SU-DHL-6 (cell line): ENCODE results near the gene PAQR6.

Source experiments
- H2AFZ ChIP-seq: fragments of 200-600 bp; sonication (generic); 2 replicates; pipeline ENCODE4 v1.6.1; 2014; ENCODE audit warnings: low read depth, mild to moderate bottlenecking, moderate library complexity, mixed read lengths, antibody characterized with exemption, low read length; ENCODE audit not compliant: severe bottlenecking
- H3F3A ChIP-seq: fragments of 200-600 bp; shearing (Covaris generic); 2 replicates; pipeline ENCODE4 v1.6.0; 2016; ENCODE audit warnings: antibody characterized with exemption, mild to moderate bottlenecking; ENCODE audit not compliant: insufficient read depth
- H3K27ac ChIP-seq: fragments of 200-600 bp; sonication (generic); 2 replicates; pipeline ENCODE4 v1.5.1; 2016; ENCODE audit warnings: low read depth, mild to moderate bottlenecking, low read length, moderate library complexity, mixed read lengths
- H3K27me3 ChIP-seq: fragments of 200-600 bp; sonication (generic), shearing (Covaris generic); 2 replicates; pipeline ENCODE4 v1.6.0; 2014; ENCODE audit warnings: mild to moderate bottlenecking, low read length
- H3K36me3 ChIP-seq: fragments of 200-600 bp; sonication (generic); 2 replicates; pipeline ENCODE4 v1.6.1; 2014; ENCODE audit warnings: mild to moderate bottlenecking, low read length, mixed read lengths
- H3K4me2 ChIP-seq: fragments of 300-600, 200-600 bp; shearing (Covaris generic), sonication (generic); 2 replicates; pipeline ENCODE4 v1.6.0; 2014; ENCODE audit warnings: low read length, low read depth, mild to moderate bottlenecking; ENCODE audit not compliant: poor library complexity, severe bottlenecking
- H3K4me3 ChIP-seq: fragments of 200-600 bp; sonication (generic); 2 replicates; pipeline ENCODE4 v1.5.1; 2014; ENCODE audit warnings: antibody characterized with exemption, low read length, mild to moderate bottlenecking, mixed read lengths; ENCODE audit not compliant: insufficient read depth, poor library complexity, severe bottlenecking
- H3K79me2 ChIP-seq: fragments of 200-600 bp; sonication (generic); 2 replicates; pipeline ENCODE4 v1.6.1; 2014; ENCODE audit warnings: mild to moderate bottlenecking, low read length, moderate library complexity; ENCODE audit not compliant: insufficient read depth
- H3K9ac ChIP-seq: fragments of 200-600 bp; sonication (generic); 2 replicates; pipeline ENCODE4 v1.7.0; 2014; ENCODE audit warnings: mild to moderate bottlenecking, low read length
- H3K9me2 ChIP-seq: fragments of 200-600 bp; sonication (generic); replicated peaks from 2 replicates; pipeline ENCODE4 v1.6.1; 2014; ENCODE audit warnings: low read length; ENCODE audit not compliant: insufficient read depth
- H3K9me3 ChIP-seq: fragments of 200-600 bp; sonication (generic); 2 replicates; pipeline ENCODE4 v1.6.1; 2014; ENCODE audit warnings: low read length, mixed read lengths; ENCODE audit not compliant: insufficient read depth
- H4K20me1 ChIP-seq: fragments of 200-600 bp; sonication (generic); 2 replicates; pipeline ENCODE4 v1.6.1; 2014; ENCODE audit warnings: low read depth, mild to moderate bottlenecking, antibody characterized with exemption, low read length, moderate library complexity, mixed read lengths
- CTCF ChIP-seq: fragments of 200-600 bp; sonication (generic); IDR thresholded peaks from one replicate; pipeline ENCODE4 v1.5.1; 2017; ENCODE audit warnings: antibody characterized with exemption, mild to moderate bottlenecking, low read length, moderate library complexity; ENCODE audit not compliant: insufficient read depth, poor library complexity, severe bottlenecking
- EZH2phosphoT487 ChIP-seq: fragments of 200-600 bp; sonication (generic), shearing (Covaris generic); conservative IDR thresholded peaks from 2 replicates; pipeline ENCODE4 v1.6.1; 2018; ENCODE audit warnings: mild to moderate bottlenecking, antibody characterized with exemption, low read length, moderate library complexity, mixed read lengths

PAQR6 gene

GRCh38 chr1:156258859-156259258 lies 11.0 kb upstream of the PAQR6 start:
- Histone ChIP-seq H3K9ac (no peak overlapping the region), H3K27ac (no peak overlapping the region), H3F3A (no peaks in the 10 kb centered on the region), H3K79me2 (no peaks in the 10 kb centered on the region; the same call in 1 of the 2 replicates), H3K9me3 (no peaks in the 10 kb centered on the region), H3K4me2 (no peak overlapping the region), H2AFZ (no peak overlapping the region), H3K9me2 (no peaks in the 10 kb centered on the region), H3K4me3 (no peak overlapping the region), H4K20me1 (no peaks in the 10 kb centered on the region), H3K36me3 (peaks cover 23% of the 10 kb centered on the region; the same call in 1 of the 2 replicates), H3K27me3 (no peaks in the 10 kb centered on the region)
- TF ChIP-seq CTCF, result no peak
- TF ChIP-seq EZH2phosphoT487, result no peak

GRCh38 chr1:156257711-156258110 lies 9.9 kb upstream of the PAQR6 start:
- TF ChIP-seq CTCF (no peak), EZH2phosphoT487 (no peak)
- Histone ChIP-seq H3K27ac (no peak overlapping the region), H3K9me3 (no peaks in the 10 kb centered on the region), H3K4me3 (no peak overlapping the region), H3K79me2 (no peaks in the 10 kb centered on the region), H3K27me3 (no peaks in the 10 kb centered on the region), H3K36me3 (peaks cover 20% of the 10 kb centered on the region; the same call in 1 of the 2 replicates), H3K9ac (no peak overlapping the region), H2AFZ (no peak overlapping the region), H3K4me2 (no peak overlapping the region), H4K20me1 (no peaks in the 10 kb centered on the region), H3F3A (no peaks in the 10 kb centered on the region), H3K9me2 (no peaks in the 10 kb centered on the region)

GRCh38 chr1:156253634-156254033 lies 5.8 kb upstream of the PAQR6 start:
- TF ChIP-seq EZH2phosphoT487, result no peak
- no peak for TF ChIP-seq CTCF
- Histone ChIP-seq H3K36me3 (no peaks in the 10 kb centered on the region), H2AFZ (no peak overlapping the region), H3K27me3 (no peaks in the 10 kb centered on the region), H3K9me3 (no peaks in the 10 kb centered on the region), H3K27ac (no peak overlapping the region), H3K79me2 (no peaks in the 10 kb centered on the region), H3K9ac (no peak overlapping the region), H3K4me3 (no peak overlapping the region), H3K9me2 (no peaks in the 10 kb centered on the region), H3F3A (no peaks in the 10 kb centered on the region), H3K4me2 (no peak overlapping the region), H4K20me1 (no peaks in the 10 kb centered on the region)

- H3K9me2 ChIP-seq, result no peaks in the 10 kb centered on the region
- TF ChIP-seq CTCF, result no peak
- TF ChIP-seq EZH2phosphoT487, result no peak
- no peak overlapping the region for H3K27ac ChIP-seq
- H3K9me3 ChIP-seq, result no peaks in the 10 kb centered on the region
- H3K36me3 ChIP-seq, result no peaks in the 10 kb centered on the region
- H3K9ac ChIP-seq, result no peak overlapping the region
- H3K4me2 ChIP-seq, result no peak overlapping the region
- no peaks in the 10 kb centered on the region for H4K20me1 ChIP-seq
- no peaks in the 10 kb centered on the region for H3K79me2 ChIP-seq
- H3K4me3 ChIP-seq, result no peak overlapping the region
- no peaks in the 10 kb centered on the region for H3F3A ChIP-seq
- no peak overlapping the region for H2AFZ ChIP-seq
- H3K27me3 ChIP-seq, result no peaks in the 10 kb centered on the region
Observed at GRCh38 chr1:156251527-156251926, 3.7 kb upstream of the PAQR6 start.
